ENCODE data around the gene PEDS1. TPM values are rescaled to one million over a fixed set of nuclear protein-coding genes. Genes with fewer than 3 reads are reported as not detected.
A peak's percentile ranks its signal among the peaks of the same experiment; 100 is the strongest.
"Not testable (repeated sequence)": the region's sequence is repeated elsewhere in the genome, so short reads cannot be mapped to it uniquely, and the experiment has no call there.

Gene PEDS1
- polyA plus RNA-seq, 4 donors: 22.8 to 28.7 (median 26.5) TPM

- DNase-seq (ENCODE audit: low read depth in 4 of 4, low spot score in 3 of 4): no peak
Observed at GRCh38 chr20:50116368-50116999, 37.0 kb downstream of the PEDS1 start.

GRCh38 chr20:50115591-50116367 is 37.7 kb downstream of the PEDS1 start:
- DNase-seq (ENCODE audit: low read depth in 4 of 4, low spot score in 3 of 4): peak; percentile 92 to 96 (median 94)

- no peak for DNase-seq (ENCODE audit: low read depth in 4 of 4, low spot score in 3 of 4)
Observed at GRCh38 chr20:50115041-50115512, 38.4 kb downstream of the PEDS1 start.

- no peak for DNase-seq (ENCODE audit: low read depth in 4 of 4, low spot score in 3 of 4)
Observed at GRCh38 chr20:50113420-50114224, 39.9 kb downstream of the PEDS1 start.

- peak; percentile 77 to 81 (median 80) for DNase-seq (ENCODE audit: low read depth in 4 of 4, low spot score in 3 of 4)
Observed at GRCh38 chr20:50112512-50113419, 40.8 kb downstream of the PEDS1 start, which contains the start of gene UBE2V1. TSS of gene UBE2V1 (minus strand) at chr20:50113150. CDS start at chr20:50113128, 22 bp downstream.

GRCh38 chr20:50111829-50112495 is 41.6 kb downstream of the PEDS1 start:
- DNase-seq (ENCODE audit: low read depth in 4 of 4, low spot score in 3 of 4): no peak

- no peak for DNase-seq (ENCODE audit: low read depth in 4 of 4, low spot score in 3 of 4)
Observed at GRCh38 chr20:50111120-50111828, 42.2 kb downstream of the PEDS1 start.

GRCh38 chr20:50110141-50111047 is 43.1 kb downstream of the PEDS1 start:
- DNase-seq (ENCODE audit: low read depth in 4 of 4, low spot score in 3 of 4): no peak

GRCh38 chr20:50108556-50109235 is 44.8 kb downstream of the PEDS1 start:
- DNase-seq (ENCODE audit: low read depth in 4 of 4, low spot score in 3 of 4): no peak

- DNase-seq (ENCODE audit: low read depth in 4 of 4, low spot score in 3 of 4): no peak
Observed at GRCh38 chr20:50107796-50108331, 45.7 kb downstream of the PEDS1 start.

- no peak for DNase-seq (ENCODE audit: low read depth in 4 of 4, low spot score in 3 of 4)
Observed at GRCh38 chr20:50107086-50107660, 46.4 kb downstream of the PEDS1 start.

- not testable (repeated sequence) for DNase-seq (ENCODE audit: low read depth in 4 of 4, low spot score in 3 of 4)
Observed at GRCh38 chr20:50106669-50107068, 46.9 kb downstream of the PEDS1 start.

Measured in right renal pelvis (tissue), 4 donors.